Measurements from ENCODE around the gene CCDC102A. TPM values are rescaled to one million over a fixed set of nuclear protein-coding genes. Genes with fewer than 3 reads are reported as not detected.
A peak's percentile ranks its signal among the peaks of the same experiment; 100 is the strongest.

Gene CCDC102A
- total RNA-seq, 1 donor from 2014 or later: 7.8 TPM

DNA sequence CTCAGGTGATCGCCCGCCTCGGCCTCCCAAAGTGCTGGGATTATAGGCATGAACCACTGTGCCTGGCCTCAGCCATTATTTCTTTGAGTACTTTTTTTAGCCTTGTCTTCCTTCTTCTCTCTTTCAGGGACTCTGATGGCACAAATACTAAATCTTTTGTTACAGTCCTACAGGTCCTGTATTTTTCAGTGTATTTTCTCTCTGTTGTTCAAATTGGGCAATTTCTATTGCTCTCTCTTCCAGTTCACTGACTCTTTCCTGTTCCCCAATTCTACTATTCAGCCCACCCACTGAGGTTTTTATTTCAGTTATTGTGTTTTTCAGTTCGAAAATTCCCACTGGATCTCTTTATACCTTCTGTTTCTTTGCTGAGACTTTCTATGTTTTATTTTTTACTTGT, 42.6 kb downstream of the CCDC102A start:
- Histone ChIP-seq H3K4me1 (ENCODE audit: control insufficient read depth in 3 of 3, insufficient read depth in 3 of 3, low read length in 3 of 3) (no peaks in the 10 kb centered on the region), H3K4me3 (ENCODE audit: low read length in 3 of 3) (no peak overlapping the region), H3K27me3 (ENCODE audit: control insufficient read depth in 3 of 3, insufficient read depth in 3 of 3, low read length in 3 of 3) (peaks cover 0 to 4% (median 0%) of the 10 kb centered on the region in 3 donors), H3K9ac (ENCODE audit: low read depth in 1 of 3, low read length in 3 of 3) (no peak overlapping the region), H3K27ac (ENCODE audit: low read depth, low read length) (no peak overlapping the region), H3K9me3 (ENCODE audit: control insufficient read depth in 3 of 3, low read length in 3 of 3) (no peaks in the 10 kb centered on the region), H3K36me3 (ENCODE audit: control insufficient read depth in 3 of 3, insufficient read depth in 3 of 3, low read length in 3 of 3) (no peaks in the 10 kb centered on the region)

DNA sequence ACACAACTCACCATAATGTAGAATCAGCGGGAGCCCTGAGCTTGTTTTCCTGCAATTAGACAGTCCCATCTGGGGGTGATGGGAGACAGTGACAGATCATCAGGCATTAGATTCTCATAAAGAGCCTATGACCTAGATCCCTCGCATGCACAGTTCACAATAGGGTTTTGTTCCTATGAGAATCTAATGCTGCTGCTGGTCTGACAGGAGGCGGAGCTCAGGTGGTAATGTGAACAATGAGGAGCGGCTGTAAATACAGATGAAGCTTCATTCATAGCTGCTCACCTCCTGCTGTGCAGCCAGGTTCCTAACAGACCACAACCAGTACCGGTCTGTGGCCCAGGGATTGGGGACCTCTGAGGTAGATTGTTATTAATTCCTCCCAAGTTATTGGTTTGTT, 47.1 kb downstream of the CCDC102A start:
- H3K27me3 ChIP-seq (ENCODE audit: control insufficient read depth in 3 of 3, insufficient read depth in 3 of 3, low read length in 3 of 3): no peaks in the 10 kb centered on the region
- H3K4me3 ChIP-seq (ENCODE audit: low read length in 3 of 3): no peak overlapping the region
- no peaks in the 10 kb centered on the region for H3K9me3 ChIP-seq (ENCODE audit: control insufficient read depth in 3 of 3, low read length in 3 of 3)
- no peak overlapping the region for H3K9ac ChIP-seq (ENCODE audit: low read depth in 1 of 3, low read length in 3 of 3)
- no peak overlapping the region for H3K27ac ChIP-seq (ENCODE audit: low read depth, low read length)
- no peaks in the 10 kb centered on the region for H3K36me3 ChIP-seq (ENCODE audit: control insufficient read depth in 3 of 3, insufficient read depth in 3 of 3, low read length in 3 of 3)
- H3K4me1 ChIP-seq (ENCODE audit: control insufficient read depth in 3 of 3, insufficient read depth in 3 of 3, low read length in 3 of 3): peaks cover 6 to 19% (median 17%) of the 10 kb centered on the region in 3 donors

DNA sequence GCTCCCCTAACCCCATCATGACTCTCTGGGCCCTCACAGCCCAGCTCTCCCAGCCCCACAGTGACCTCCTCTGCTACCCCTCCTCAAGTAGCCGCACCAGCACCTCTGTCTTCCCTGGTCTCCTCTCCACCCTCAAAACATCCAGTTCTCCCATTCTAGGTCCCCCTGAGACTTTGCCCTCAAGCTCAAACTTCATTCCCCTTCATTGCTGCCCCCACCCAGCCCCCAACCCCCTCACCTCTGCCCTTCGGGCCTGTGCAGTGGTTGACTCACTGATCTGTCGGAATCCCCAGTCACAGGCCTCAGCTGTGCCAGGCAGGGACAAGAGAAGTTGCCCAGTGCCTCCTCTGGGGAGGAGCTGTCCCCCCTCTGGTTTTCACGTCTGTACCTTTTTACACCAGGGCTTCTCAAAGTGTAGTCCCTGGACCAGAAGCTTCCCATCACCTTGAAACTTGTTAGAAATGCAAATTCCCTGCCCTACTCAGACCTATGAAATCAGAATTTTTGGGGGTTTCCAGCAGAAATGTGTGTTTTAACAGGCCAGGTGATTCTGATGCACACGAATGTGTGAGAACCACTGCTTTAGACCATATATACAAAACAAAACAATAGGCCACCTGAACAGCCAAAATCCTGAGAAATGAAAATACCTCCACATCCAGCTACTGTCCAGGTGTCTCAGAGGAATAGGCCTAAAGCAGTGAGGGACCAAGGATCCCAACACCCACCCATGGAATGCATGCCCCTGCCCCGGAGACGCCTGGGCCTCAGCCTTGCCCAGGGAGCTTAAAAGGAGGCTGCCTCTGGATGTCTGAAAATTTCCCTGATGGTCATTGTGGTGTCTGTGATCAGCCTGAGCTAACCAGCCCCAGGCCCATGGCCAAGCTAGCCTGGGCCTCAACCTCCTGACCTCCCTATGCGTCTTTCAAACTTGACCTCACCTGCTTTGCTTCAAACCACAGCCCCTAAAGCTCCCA, 49.2 kb downstream of the CCDC102A start:
- Histone ChIP-seq H3K4me3 (ENCODE audit: low read length in 3 of 3) (peak overlapping the region; percentile 54 to 66 (median 58)), H3K27ac (ENCODE audit: low read depth, low read length) (no peak overlapping the region)

DNA sequence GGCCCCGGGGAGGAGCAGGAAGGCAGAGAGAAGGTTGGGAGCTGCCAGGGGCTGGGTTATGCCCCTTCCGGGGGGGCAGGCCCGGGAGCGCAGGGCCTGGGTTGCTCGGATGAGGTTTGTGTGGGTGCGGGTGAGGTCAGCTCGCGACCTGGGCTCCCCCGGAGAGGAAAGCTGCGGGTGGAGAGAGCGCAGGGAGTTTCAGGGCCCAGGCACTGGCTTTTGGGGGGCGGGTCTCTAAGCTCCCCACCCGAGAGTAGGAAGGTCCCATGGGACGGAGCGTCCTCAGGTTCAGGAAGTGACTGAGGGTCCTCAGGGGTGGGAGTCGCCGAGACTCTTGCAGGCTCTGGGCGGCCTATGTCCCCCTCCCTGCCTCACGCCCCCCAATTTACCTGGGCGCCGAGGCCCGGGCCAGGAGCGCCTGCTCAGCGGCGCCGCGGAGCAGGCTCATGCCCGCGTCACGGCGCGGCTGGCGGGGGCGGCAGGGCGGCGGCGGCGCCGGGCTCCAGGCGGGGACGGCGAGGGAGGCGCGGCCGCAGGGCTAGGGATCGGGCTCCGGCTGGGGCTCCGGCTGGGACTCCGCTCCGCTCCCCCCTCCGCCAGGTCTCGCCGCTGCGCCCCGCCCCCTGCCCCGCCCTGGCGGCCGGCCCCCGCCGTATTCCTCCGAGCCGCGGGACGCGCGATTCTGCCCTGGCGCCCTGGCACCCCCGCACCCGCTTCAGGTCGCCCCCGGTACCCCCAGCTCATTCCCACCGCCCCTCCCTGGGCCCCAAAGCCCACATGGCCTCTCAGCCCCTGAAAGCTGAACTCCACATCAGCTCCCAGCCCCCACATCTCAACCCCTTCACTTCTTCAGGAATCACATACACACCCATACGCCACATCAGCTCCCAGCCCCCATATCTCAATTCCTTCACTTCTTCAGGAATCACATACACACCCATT, 50.2 kb downstream of the CCDC102A start, which contains the start of gene DOK4:
Gene DOK4 (minus strand): TSS at position 578 of the 942 bp plus-strand sequence. CDS start 6,986 bp downstream, outside the sequence.
- H3K27ac ChIP-seq (ENCODE audit: low read depth, low read length): peak within 1 kb of the TSS; percentile 40
- no peaks in the 10 kb centered on the region for H3K36me3 ChIP-seq (ENCODE audit: control insufficient read depth in 3 of 3, insufficient read depth in 3 of 3, low read length in 3 of 3)
- H3K9ac ChIP-seq (ENCODE audit: low read depth in 1 of 3, low read length in 3 of 3): peak within 1 kb of the TSS; percentile 33 to 79 (median 70)
- peak within 1 kb of the TSS; percentile 74 to 75 (median 74) for H3K4me3 ChIP-seq (ENCODE audit: low read length in 3 of 3)
- no peaks in the 10 kb centered on the region for H3K27me3 ChIP-seq (ENCODE audit: control insufficient read depth in 3 of 3, insufficient read depth in 3 of 3, low read length in 3 of 3)
- peaks cover 6 to 19% (median 17%) of the 10 kb centered on the region in 3 donors for H3K4me1 ChIP-seq (ENCODE audit: control insufficient read depth in 3 of 3, insufficient read depth in 3 of 3, low read length in 3 of 3)
- no peaks in the 10 kb centered on the region for H3K9me3 ChIP-seq (ENCODE audit: control insufficient read depth in 3 of 3, low read length in 3 of 3)

More for the DNA sequence above, 49.2 kb downstream of the CCDC102A start:
- no peaks in the 10 kb centered on the region for H3K27me3 ChIP-seq (ENCODE audit: control insufficient read depth in 3 of 3, insufficient read depth in 3 of 3, low read length in 3 of 3)
- H3K4me1 ChIP-seq (ENCODE audit: control insufficient read depth in 3 of 3, insufficient read depth in 3 of 3, low read length in 3 of 3): peaks cover 6 to 19% (median 17%) of the 10 kb centered on the region in 3 donors
- H3K9ac ChIP-seq (ENCODE audit: low read depth in 1 of 3, low read length in 3 of 3): no peak overlapping the region
- no peaks in the 10 kb centered on the region for H3K36me3 ChIP-seq (ENCODE audit: control insufficient read depth in 3 of 3, insufficient read depth in 3 of 3, low read length in 3 of 3)
- H3K9me3 ChIP-seq (ENCODE audit: control insufficient read depth in 3 of 3, low read length in 3 of 3): no peaks in the 10 kb centered on the region

DNA sequence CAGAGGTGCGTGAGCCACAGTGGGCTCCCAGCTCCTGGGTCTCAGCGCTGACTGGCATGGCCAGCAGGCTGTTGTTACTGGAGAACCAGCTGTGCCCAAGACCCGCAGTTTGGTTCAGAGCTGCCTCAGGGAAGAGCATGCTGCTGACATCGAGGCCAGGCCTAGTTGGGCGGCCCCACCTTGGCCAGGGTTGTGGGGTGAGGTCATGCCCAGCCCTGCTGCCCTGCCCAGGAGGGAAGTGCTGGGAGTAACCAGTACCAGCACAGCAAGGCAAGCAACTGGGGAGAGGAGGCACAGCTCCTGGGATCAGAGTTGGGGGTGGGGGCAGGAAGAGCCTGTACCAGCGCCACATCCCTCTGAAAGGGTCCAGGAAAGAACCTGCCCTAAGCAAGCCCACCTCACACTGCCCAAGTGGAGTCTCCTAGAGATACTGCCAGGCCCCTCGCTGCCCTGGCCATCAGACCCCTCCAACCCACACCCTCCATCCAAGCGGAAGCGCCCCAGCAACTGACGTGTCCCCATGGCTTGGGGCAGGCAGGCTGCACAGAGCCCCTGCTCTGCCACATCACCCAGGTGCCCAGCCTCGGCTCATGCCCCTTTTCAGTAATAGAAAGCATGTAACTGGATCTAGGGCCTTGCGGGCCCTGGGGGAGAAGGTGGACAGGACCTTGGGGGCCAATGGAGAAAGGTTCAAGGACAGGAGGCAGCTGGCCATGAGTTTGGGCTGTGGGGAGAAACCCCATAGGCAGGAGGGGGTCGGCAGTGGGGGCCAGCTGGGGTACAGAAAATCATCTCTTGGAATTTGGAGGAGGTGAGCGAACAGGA, 51.1 kb downstream of the CCDC102A start:
- Histone ChIP-seq H3K27ac (ENCODE audit: low read depth, low read length) (peak overlapping the region; percentile 40), H3K36me3 (ENCODE audit: control insufficient read depth in 3 of 3, insufficient read depth in 3 of 3, low read length in 3 of 3) (no peaks in the 10 kb centered on the region), H3K9me3 (ENCODE audit: control insufficient read depth in 3 of 3, low read length in 3 of 3) (no peaks in the 10 kb centered on the region), H3K27me3 (ENCODE audit: control insufficient read depth in 3 of 3, insufficient read depth in 3 of 3, low read length in 3 of 3) (peaks cover 0 to 6% (median 2%) of the 10 kb centered on the region in 3 donors), H3K4me1 (ENCODE audit: control insufficient read depth in 3 of 3, insufficient read depth in 3 of 3, low read length in 3 of 3) (peaks cover 10 to 20% (median 19%) of the 10 kb centered on the region in 3 donors), H3K9ac (ENCODE audit: low read depth in 1 of 3, low read length in 3 of 3) (peak overlapping the region; percentile 33 to 79 (median 70)), H3K4me3 (ENCODE audit: low read length in 3 of 3) (peak overlapping the region; percentile 74 to 75 (median 74))

DNA sequence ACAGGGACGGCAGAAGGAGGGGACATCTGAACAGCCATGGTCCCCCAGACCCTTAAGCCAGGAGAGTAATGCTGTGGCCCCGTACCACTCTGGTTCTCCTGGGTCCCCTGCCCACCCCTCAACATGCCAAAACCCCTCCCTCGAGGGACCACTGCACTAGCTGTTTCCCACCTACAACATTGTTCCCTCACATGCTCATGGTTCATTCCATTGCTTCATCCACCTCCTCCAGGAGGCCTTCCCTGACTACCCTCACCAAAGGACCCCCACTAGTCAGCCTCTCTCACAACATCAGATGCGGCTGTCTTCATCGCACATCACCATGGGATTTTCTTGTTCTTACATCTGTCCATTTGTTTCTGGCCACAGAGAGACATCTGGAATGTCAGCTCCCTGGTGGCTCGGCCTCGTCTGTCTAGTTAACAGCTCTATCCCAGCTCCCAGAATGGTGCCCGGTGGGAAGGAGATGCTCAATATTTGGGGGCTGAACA, 51.8 kb downstream of the CCDC102A start:
- H3K9ac ChIP-seq (ENCODE audit: low read depth in 1 of 3, low read length in 3 of 3): no peak overlapping the region
- H3K27ac ChIP-seq (ENCODE audit: low read depth, low read length): no peak overlapping the region
- H3K4me3 ChIP-seq (ENCODE audit: low read length in 3 of 3): no peak overlapping the region

DNA sequence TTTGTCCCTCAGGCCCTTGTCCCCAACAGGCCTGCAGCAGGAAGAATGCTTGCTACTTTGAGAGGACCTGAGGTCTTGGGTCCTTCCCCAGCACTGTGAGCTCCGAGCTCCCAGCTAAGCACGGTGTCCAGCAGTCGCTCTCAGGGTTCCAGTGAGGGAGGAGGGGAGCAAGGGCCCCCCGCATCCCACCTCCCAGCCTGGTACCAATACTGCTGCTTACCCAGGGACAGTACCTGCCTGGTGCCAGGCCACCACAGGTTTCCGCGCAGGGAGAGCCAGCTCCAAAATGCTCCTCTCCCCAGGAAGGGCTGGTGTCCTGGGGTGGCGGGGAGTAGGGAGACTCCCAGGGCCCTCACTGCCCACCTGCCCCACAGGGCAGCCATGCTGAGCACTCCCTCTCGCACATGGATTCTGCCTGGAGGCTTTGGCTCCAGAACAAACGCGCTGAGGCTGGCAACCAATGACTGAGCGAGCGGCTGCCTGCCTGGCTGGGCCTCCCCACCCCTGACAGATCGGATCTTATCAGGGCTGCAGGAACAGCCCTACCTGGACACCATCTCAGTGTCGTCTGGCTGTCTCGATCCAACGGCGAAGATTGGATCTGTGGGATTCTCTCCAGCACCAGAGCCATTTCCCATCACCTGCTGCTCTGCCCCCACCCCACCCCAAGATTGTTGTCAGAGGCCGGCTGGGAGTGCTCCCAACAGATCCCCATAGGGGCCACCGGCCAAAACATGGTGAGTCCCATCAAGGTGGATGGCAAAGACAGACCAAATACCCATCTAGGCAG, 52.5 kb downstream of the CCDC102A start:
- H3K27me3 ChIP-seq (ENCODE audit: control insufficient read depth in 3 of 3, insufficient read depth in 3 of 3, low read length in 3 of 3): peaks cover 0 to 6% (median 6%) of the 10 kb centered on the region in 3 donors
- H3K4me1 ChIP-seq (ENCODE audit: control insufficient read depth in 3 of 3, insufficient read depth in 3 of 3, low read length in 3 of 3): peaks cover 15 to 28% (median 26%) of the 10 kb centered on the region in 3 donors
- no peak overlapping the region for H3K27ac ChIP-seq (ENCODE audit: low read depth, low read length)
- H3K9me3 ChIP-seq (ENCODE audit: control insufficient read depth in 3 of 3, low read length in 3 of 3): no peaks in the 10 kb centered on the region
- H3K4me3 ChIP-seq (ENCODE audit: low read length in 3 of 3): no peak overlapping the region
- no peaks in the 10 kb centered on the region for H3K36me3 ChIP-seq (ENCODE audit: control insufficient read depth in 3 of 3, insufficient read depth in 3 of 3, low read length in 3 of 3)
- no peak overlapping the region for H3K9ac ChIP-seq (ENCODE audit: low read depth in 1 of 3, low read length in 3 of 3)

More for the DNA sequence above, 51.8 kb downstream of the CCDC102A start:
- Histone ChIP-seq H3K9me3 (ENCODE audit: control insufficient read depth in 3 of 3, low read length in 3 of 3) (no peaks in the 10 kb centered on the region), H3K4me1 (ENCODE audit: control insufficient read depth in 3 of 3, insufficient read depth in 3 of 3, low read length in 3 of 3) (peaks cover 12 to 24% (median 23%) of the 10 kb centered on the region in 3 donors), H3K36me3 (ENCODE audit: control insufficient read depth in 3 of 3, insufficient read depth in 3 of 3, low read length in 3 of 3) (no peaks in the 10 kb centered on the region), H3K27me3 (ENCODE audit: control insufficient read depth in 3 of 3, insufficient read depth in 3 of 3, low read length in 3 of 3) (peaks cover 0 to 6% (median 3%) of the 10 kb centered on the region in 3 donors)

DNA sequence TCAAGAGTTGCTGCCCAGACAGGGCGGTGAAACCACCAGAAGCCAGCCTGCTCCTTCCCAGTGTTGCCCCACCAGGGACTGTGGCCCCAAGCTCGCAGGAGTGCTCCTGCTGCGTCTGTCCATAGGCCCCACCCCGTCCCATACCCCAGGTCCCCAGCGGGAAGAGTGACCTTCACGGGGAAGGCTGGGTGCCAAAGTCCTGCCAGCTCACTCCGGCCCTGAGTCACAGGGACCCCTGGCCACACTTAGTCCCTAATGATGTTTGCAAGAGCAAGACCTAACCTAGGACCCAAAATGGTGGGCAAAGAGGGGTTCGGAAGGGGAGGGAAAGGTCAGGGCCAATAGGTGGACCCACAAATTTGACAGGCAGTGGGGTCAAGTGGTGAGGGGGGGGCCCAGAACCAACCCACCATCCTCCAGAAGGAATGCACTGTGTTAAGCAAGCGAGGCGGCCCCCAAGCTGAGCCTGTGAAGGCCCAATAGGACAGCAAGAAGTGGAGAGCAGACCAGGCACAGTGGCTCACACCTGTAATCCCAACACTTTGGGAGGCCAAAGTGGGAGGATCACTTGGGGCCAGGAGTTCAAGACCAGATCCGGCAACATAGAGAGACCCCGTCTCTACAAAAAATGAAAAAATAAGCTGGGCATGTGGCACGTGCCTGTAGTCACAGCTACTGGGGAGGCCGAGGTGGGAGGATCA, 53.4 kb downstream of the CCDC102A start:
- Histone ChIP-seq H3K27me3 (ENCODE audit: control insufficient read depth in 3 of 3, insufficient read depth in 3 of 3, low read length in 3 of 3) (peaks cover 0 to 6% (median 6%) of the 10 kb centered on the region in 3 donors), H3K4me3 (ENCODE audit: low read length in 3 of 3) (no peak overlapping the region), H3K9me3 (ENCODE audit: control insufficient read depth in 3 of 3, low read length in 3 of 3) (no peaks in the 10 kb centered on the region), H3K9ac (ENCODE audit: low read depth in 1 of 3, low read length in 3 of 3) (no peak overlapping the region), H3K4me1 (ENCODE audit: control insufficient read depth in 3 of 3, insufficient read depth in 3 of 3, low read length in 3 of 3) (peaks cover 15 to 30% (median 29%) of the 10 kb centered on the region in 3 donors), H3K27ac (ENCODE audit: low read depth, low read length) (no peak overlapping the region), H3K36me3 (ENCODE audit: control insufficient read depth in 3 of 3, insufficient read depth in 3 of 3, low read length in 3 of 3) (no peaks in the 10 kb centered on the region)

Measured in skeletal muscle tissue (tissue), 4 donors.